ENCODE data around the gene NPFF. TPM values are rescaled to one million over a fixed set of nuclear protein-coding genes. Genes with fewer than 3 reads are reported as not detected.
"Not testable (repeated sequence)": the region's sequence is repeated elsewhere in the genome, so short reads cannot be mapped to it uniquely, and the experiment has no call there.

Gene NPFF
- total and polyA plus RNA-seq, 2 donors: not detected

- Histone ChIP-seq H3K4me1 (ENCODE audit: insufficient read depth) (no peaks in the 10 kb centered on the region), H3K36me3 (ENCODE audit: insufficient read depth) (peaks cover 14% of the 10 kb centered on the region), H3K27ac (ENCODE audit: low read depth) (no peak overlapping the region), H3K4me3 (ENCODE audit: low read depth, low read length) (no peak overlapping the region)
- DNase-seq (ENCODE audit: extremely low spot score): no peak
- 75% methylated on average over 18 of the region's 18 CpGs for WGBS
Measured at GRCh38 chr12:53482626-53483168, 24.6 kb downstream of the NPFF start.

GRCh38 chr12:53481939-53482586 lies 25.2 kb downstream of the NPFF start:
- 74% methylated on average over 9 of the region's 9 CpGs for WGBS
- H3K4me1 ChIP-seq (ENCODE audit: insufficient read depth): no peaks in the 10 kb centered on the region
- no peak overlapping the region for H3K4me3 ChIP-seq (ENCODE audit: low read depth, low read length)
- no peak for DNase-seq (ENCODE audit: extremely low spot score)
- no peak overlapping the region for H3K27ac ChIP-seq (ENCODE audit: low read depth)
- H3K36me3 ChIP-seq (ENCODE audit: insufficient read depth): peaks cover 14% of the 10 kb centered on the region

GRCh38 chr12:53481458-53481857 lies 25.8 kb downstream of the NPFF start:
- H3K4me1 ChIP-seq (ENCODE audit: insufficient read depth); DNase-seq (ENCODE audit: extremely low spot score); H3K27ac ChIP-seq (ENCODE audit: low read depth); H3K4me3 ChIP-seq (ENCODE audit: low read depth, low read length): not testable (repeated sequence)
- 56% methylated on average over 6 of the region's 6 CpGs for WGBS
- H3K36me3 ChIP-seq (ENCODE audit: insufficient read depth): peaks cover 14% of the 10 kb centered on the region

- 64% methylated on average over 12 of the region's 12 CpGs for WGBS
- peaks cover 17% of the 10 kb centered on the region for H3K36me3 ChIP-seq (ENCODE audit: insufficient read depth)
- no peak overlapping the region for H3K27ac ChIP-seq (ENCODE audit: low read depth)
Measured at GRCh38 chr12:53480491-53481442, 26.5 kb downstream of the NPFF start.

GRCh38 chr12:53479331-53479730 lies 28.0 kb downstream of the NPFF start:
- H3K27ac ChIP-seq (ENCODE audit: low read depth): no peak overlapping the region
- no peaks in the 10 kb centered on the region for H3K4me1 ChIP-seq (ENCODE audit: insufficient read depth)
- no peak overlapping the region for H3K4me3 ChIP-seq (ENCODE audit: low read depth, low read length)
- peaks cover 17% of the 10 kb centered on the region for H3K36me3 ChIP-seq (ENCODE audit: insufficient read depth)
- DNase-seq (ENCODE audit: extremely low spot score): no peak
- 74% methylated on average over 5 of the region's 5 CpGs for WGBS

More at GRCh38 chr12:53480491-53481442, 26.5 kb downstream of the NPFF start:
- no peak for DNase-seq (ENCODE audit: extremely low spot score)
- Histone ChIP-seq H3K4me3 (ENCODE audit: low read depth, low read length) (no peak overlapping the region), H3K4me1 (ENCODE audit: insufficient read depth) (no peaks in the 10 kb centered on the region)

- no peak for DNase-seq (ENCODE audit: extremely low spot score)
- Histone ChIP-seq H3K4me1 (ENCODE audit: insufficient read depth) (no peaks in the 10 kb centered on the region), H3K36me3 (ENCODE audit: insufficient read depth) (peaks cover 16% of the 10 kb centered on the region), H3K27ac (ENCODE audit: low read depth) (no peak overlapping the region), H3K4me3 (ENCODE audit: low read depth, low read length) (no peak overlapping the region)
- 60% methylated on average over 1 of the region's 1 CpG for WGBS
Measured at GRCh38 chr12:53478865-53479264, 28.4 kb downstream of the NPFF start.

GRCh38 chr12:53476769-53477209 lies 30.5 kb downstream of the NPFF start:
- DNase-seq (ENCODE audit: extremely low spot score): no peak
- H3K36me3 ChIP-seq (ENCODE audit: insufficient read depth): peaks cover 15% of the 10 kb centered on the region
- H3K4me3 ChIP-seq (ENCODE audit: low read depth, low read length): no peak overlapping the region
- no peaks in the 10 kb centered on the region for H3K4me1 ChIP-seq (ENCODE audit: insufficient read depth)
- no peak overlapping the region for H3K27ac ChIP-seq (ENCODE audit: low read depth)
- 69% methylated on average over 2 of the region's 2 CpGs for WGBS

- Histone ChIP-seq H3K36me3 (ENCODE audit: insufficient read depth) (peaks cover 13% of the 10 kb centered on the region), H3K4me1 (ENCODE audit: insufficient read depth) (no peaks in the 10 kb centered on the region), H3K4me3 (ENCODE audit: low read depth, low read length) (no peak overlapping the region), H3K27ac (ENCODE audit: low read depth) (no peak overlapping the region)
- no peak for DNase-seq (ENCODE audit: extremely low spot score)
- 74% methylated on average over 13 of the region's 13 CpGs for WGBS
Measured at GRCh38 chr12:53474819-53475218, 32.5 kb downstream of the NPFF start.

- Histone ChIP-seq H3K27ac (ENCODE audit: low read depth) (no peak overlapping the region), H3K4me3 (ENCODE audit: low read depth, low read length) (no peak overlapping the region), H3K4me1 (ENCODE audit: insufficient read depth) (no peaks in the 10 kb centered on the region), H3K36me3 (ENCODE audit: insufficient read depth) (peaks cover 17% of the 10 kb centered on the region)
- 69% methylated on average over 2 of the region's 2 CpGs for WGBS
- no peak for DNase-seq (ENCODE audit: extremely low spot score)
Measured at GRCh38 chr12:53474077-53474476, 33.2 kb downstream of the NPFF start.

- WGBS: 81% methylated on average over 1 of the region's 1 CpG
- Histone ChIP-seq H3K4me1 (ENCODE audit: insufficient read depth) (no peaks in the 10 kb centered on the region), H3K27ac (ENCODE audit: low read depth) (no peak overlapping the region), H3K36me3 (ENCODE audit: insufficient read depth) (peaks cover 18% of the 10 kb centered on the region), H3K4me3 (ENCODE audit: low read depth, low read length) (no peak overlapping the region)
- no peak for DNase-seq (ENCODE audit: extremely low spot score)
Measured at GRCh38 chr12:53472056-53472582, 35.2 kb downstream of the NPFF start.

- Histone ChIP-seq H3K4me3 (ENCODE audit: low read depth, low read length) (no peak overlapping the region), H3K36me3 (ENCODE audit: insufficient read depth) (peaks cover 21% of the 10 kb centered on the region), H3K4me1 (ENCODE audit: insufficient read depth) (no peaks in the 10 kb centered on the region), H3K27ac (ENCODE audit: low read depth) (no peak overlapping the region)
- WGBS: 84% methylated on average over 1 of the region's 1 CpG
- no peak for DNase-seq (ENCODE audit: extremely low spot score)
Measured at GRCh38 chr12:53468282-53468681, 39.0 kb downstream of the NPFF start.

GRCh38 chr12:53467880-53468279 lies 39.4 kb downstream of the NPFF start:
- Histone ChIP-seq H3K27ac (ENCODE audit: low read depth) (no peak overlapping the region), H3K4me1 (ENCODE audit: insufficient read depth) (no peaks in the 10 kb centered on the region), H3K36me3 (ENCODE audit: insufficient read depth) (peaks cover 21% of the 10 kb centered on the region), H3K4me3 (ENCODE audit: low read depth, low read length) (no peak overlapping the region)
- no peak for DNase-seq (ENCODE audit: extremely low spot score)
- 67% methylated on average over 2 of the region's 2 CpGs for WGBS

- Histone ChIP-seq H3K4me1 (ENCODE audit: insufficient read depth) (no peaks in the 10 kb centered on the region), H3K4me3 (ENCODE audit: low read depth, low read length) (no peak overlapping the region), H3K36me3 (ENCODE audit: insufficient read depth) (peaks cover 17% of the 10 kb centered on the region), H3K27ac (ENCODE audit: low read depth) (no peak overlapping the region)
- 74% methylated on average over 5 of the region's 5 CpGs for WGBS
- no peak for DNase-seq (ENCODE audit: extremely low spot score)
Measured at GRCh38 chr12:53467082-53467481, 40.2 kb downstream of the NPFF start.
